ENCODE data around the gene FBLIM1. TPM values are rescaled to one million over a fixed set of nuclear protein-coding genes. Genes with fewer than 3 reads are reported as not detected.

The FBLIM1 gene
- total RNA-seq, 2 experiments from 2014 or later: 0.50 TPM; not detected in 1

DNA sequence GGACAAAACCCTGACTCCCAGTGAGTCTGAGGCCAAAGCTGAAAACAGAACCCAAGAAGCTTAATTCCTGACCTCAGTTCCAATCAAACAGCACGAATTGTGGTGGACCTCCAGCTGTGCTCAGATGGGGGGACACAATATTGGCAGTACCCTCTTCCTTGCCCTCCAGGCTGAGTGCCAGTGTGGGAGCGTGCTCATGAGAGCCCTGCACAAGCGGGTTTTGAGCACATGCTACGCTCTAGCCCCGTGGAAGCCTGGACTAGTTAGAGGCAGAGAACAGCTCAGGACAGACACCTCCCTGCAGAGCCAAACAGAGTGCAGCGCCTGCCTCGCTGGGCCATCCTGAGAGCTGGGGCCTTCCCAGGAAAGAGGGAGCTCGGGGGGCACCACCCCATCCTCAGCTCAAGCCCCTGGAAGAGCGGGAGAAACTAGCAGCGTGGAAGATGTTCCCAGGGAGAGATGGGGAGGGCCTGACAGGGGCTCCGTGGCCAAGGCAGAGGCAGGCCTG, 25.3 kb upstream of the FBLIM1 start:
- ATAC-seq (ENCODE audit: poor library complexity) (no peak), DNase-seq (no peak)
- CTCF ChIA-PET: no interaction called here
- H3K4me3 Mint-ChIP-seq: no peak overlapping the region
- no peaks in the 10 kb centered on the region for H3K9me3 Mint-ChIP-seq
- H3K4me1 Mint-ChIP-seq (ENCODE audit: low read depth): no peaks in the 10 kb centered on the region
- no peak overlapping the region for H3K27ac Mint-ChIP-seq
- no peaks in the 10 kb centered on the region for H3K27me3 ChIP-seq (ENCODE audit: control insufficient read depth in 1 of 2, insufficient read depth in 2 of 2, low read length in 2 of 2)
- TF ChIP-seq, protein P1, sequence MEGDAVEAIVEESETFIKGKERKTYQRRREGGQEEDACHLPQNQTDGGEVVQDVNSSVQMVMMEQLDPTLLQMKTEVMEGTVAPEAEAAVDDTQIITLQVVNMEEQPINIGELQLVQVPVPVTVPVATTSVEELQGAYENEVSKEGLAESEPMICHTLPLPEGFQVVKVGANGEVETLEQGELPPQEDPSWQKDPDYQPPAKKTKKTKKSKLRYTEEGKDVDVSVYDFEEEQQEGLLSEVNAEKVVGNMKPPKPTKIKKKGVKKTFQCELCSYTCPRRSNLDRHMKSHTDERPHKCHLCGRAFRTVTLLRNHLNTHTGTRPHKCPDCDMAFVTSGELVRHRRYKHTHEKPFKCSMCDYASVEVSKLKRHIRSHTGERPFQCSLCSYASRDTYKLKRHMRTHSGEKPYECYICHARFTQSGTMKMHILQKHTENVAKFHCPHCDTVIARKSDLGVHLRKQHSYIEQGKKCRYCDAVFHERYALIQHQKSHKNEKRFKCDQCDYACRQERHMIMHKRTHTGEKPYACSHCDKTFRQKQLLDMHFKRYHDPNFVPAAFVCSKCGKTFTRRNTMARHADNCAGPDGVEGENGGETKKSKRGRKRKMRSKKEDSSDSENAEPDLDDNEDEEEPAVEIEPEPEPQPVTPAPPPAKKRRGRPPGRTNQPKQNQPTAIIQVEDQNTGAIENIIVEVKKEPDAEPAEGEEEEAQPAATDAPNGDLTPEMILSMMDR (IDR thresholded peaks at IDR 0.05): no peak
- intact Hi-C loops (cut with DNase I, micrococcal nuclease): no loop called here
- no peaks in the 10 kb centered on the region for H3K9me3 ChIP-seq (ENCODE audit: control insufficient read depth in 1 of 2, insufficient read depth in 1 of 2, low read length in 2 of 2)
- peaks cover 46% of the 10 kb centered on the region for H3K36me3 ChIP-seq (ENCODE audit: insufficient read depth, low read length)
- no peaks in the 10 kb centered on the region for H3K4me1 ChIP-seq (ENCODE audit: insufficient read depth, low read length)
- peaks cover 33% of the 10 kb centered on the region for H3K36me3 Mint-ChIP-seq (ENCODE audit: low read depth)
- no peak overlapping the region for H3K4me3 ChIP-seq (ENCODE audit: low read length)
- H3K27ac ChIP-seq (ENCODE audit: low read depth in 1 of 2, low read length in 2 of 2): no peak overlapping the region
- POLR2A ChIA-PET: no interaction called here
- H3K27me3 Mint-ChIP-seq: no peaks in the 10 kb centered on the region

DNA sequence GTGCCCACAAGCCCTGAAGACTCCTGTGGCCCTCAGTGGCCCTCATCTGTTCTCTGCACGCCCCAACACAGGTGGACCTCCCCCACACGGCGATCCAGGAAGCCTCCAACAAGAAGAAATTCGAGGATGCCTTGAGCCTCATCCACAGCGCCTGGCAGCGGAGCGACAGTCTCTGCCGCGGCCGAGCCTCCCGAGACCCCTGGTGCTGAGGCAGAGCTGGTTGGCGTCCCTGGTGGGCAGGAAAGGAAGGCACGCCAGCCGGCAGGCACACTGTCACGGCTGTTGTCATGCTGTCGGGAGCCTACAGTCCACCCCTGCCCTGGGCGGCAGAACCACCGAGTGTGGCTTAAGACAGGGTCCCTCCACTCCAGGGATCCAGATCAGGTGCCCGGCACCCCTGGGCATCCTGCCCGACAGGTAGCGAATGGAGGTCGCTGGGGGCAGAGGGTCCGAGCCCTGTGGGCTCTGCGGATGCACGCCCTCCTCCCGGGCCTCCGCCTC, 24.8 kb upstream of the FBLIM1 start:
- Mint-ChIP-seq H3K36me3 (ENCODE audit: low read depth) (peaks cover 28% of the 10 kb centered on the region), H3K9me3 (no peaks in the 10 kb centered on the region), H3K27me3 (no peaks in the 10 kb centered on the region), H3K4me3 (no peak overlapping the region), H3K4me1 (ENCODE audit: low read depth) (no peaks in the 10 kb centered on the region), H3K27ac (no peak overlapping the region)
- H3K4me1 ChIP-seq (ENCODE audit: insufficient read depth, low read length): no peaks in the 10 kb centered on the region
- intact Hi-C loops (cut with DNase I, micrococcal nuclease): no loop called here
- ChIA-PET POLR2A (no interaction called here), CTCF (no interaction called here)
- peaks cover 41% of the 10 kb centered on the region for H3K36me3 ChIP-seq (ENCODE audit: insufficient read depth, low read length)
- no peak overlapping the region for H3K27ac ChIP-seq (ENCODE audit: low read depth in 1 of 2, low read length in 2 of 2)
- DNase-seq (no peak), ATAC-seq (ENCODE audit: poor library complexity) (no peak)
- H3K27me3 ChIP-seq (ENCODE audit: control insufficient read depth in 1 of 2, insufficient read depth in 2 of 2, low read length in 2 of 2): no peaks in the 10 kb centered on the region
- H3K4me3 ChIP-seq (ENCODE audit: low read length): no peak overlapping the region
- no peaks in the 10 kb centered on the region for H3K9me3 ChIP-seq (ENCODE audit: control insufficient read depth in 1 of 2, insufficient read depth in 1 of 2, low read length in 2 of 2)
- TF ChIP-seq, protein P1 (IDR thresholded peaks at IDR 0.05): no peak

DNA sequence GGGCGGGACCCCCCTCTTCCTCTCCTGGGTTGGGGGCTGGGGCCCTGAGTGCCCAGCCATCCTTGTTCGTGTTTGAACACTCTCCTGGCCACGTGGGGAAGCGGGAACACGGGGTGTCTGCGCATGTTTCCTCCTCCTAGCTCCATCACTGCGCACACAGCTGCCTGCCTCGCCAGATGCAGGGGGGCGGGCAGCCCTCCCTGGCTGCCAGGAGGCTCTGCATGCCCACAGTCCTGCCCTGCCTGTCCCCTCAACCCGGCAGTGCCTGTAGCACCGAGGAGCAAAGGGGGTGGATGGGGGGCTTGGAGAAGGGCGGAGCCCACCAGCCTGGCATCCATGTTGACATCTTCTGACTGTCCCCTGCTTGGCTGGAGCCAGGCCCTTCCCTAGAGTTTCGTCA, 24.3 kb upstream of the FBLIM1 start:
- Mint-ChIP-seq H3K27ac (no peak overlapping the region), H3K9me3 (no peaks in the 10 kb centered on the region), H3K36me3 (ENCODE audit: low read depth) (peaks cover 22% of the 10 kb centered on the region), H3K4me3 (no peak overlapping the region), H3K27me3 (no peaks in the 10 kb centered on the region), H3K4me1 (ENCODE audit: low read depth) (no peaks in the 10 kb centered on the region)
- POLR2A ChIA-PET: no interaction called here
- Histone ChIP-seq H3K4me3 (ENCODE audit: low read length) (no peak overlapping the region), H3K27ac (ENCODE audit: low read depth in 1 of 2, low read length in 2 of 2) (no peak overlapping the region), H3K36me3 (ENCODE audit: insufficient read depth, low read length) (peaks cover 36% of the 10 kb centered on the region), H3K27me3 (ENCODE audit: control insufficient read depth in 1 of 2, insufficient read depth in 2 of 2, low read length in 2 of 2) (no peaks in the 10 kb centered on the region), H3K4me1 (ENCODE audit: insufficient read depth, low read length) (no peaks in the 10 kb centered on the region), H3K9me3 (ENCODE audit: control insufficient read depth in 1 of 2, insufficient read depth in 1 of 2, low read length in 2 of 2) (no peaks in the 10 kb centered on the region)
- ATAC-seq (ENCODE audit: poor library complexity): no peak
- TF ChIP-seq, protein P1 (IDR thresholded peaks at IDR 0.05): no peak
- CTCF ChIA-PET: no interaction called here
- intact Hi-C loops (cut with DNase I, micrococcal nuclease): no loop called here
- DNase-seq: no peak

Data from CD4-positive, alpha-beta T cell (primary cell).